Prostate gland (tissue), 2 donors: ENCODE measurements around the gene NEK9.

Experiments
- CTCF ChIP-seq, 4 experiments: fragments of 200-600 bp in 2 of 4; fragments of 450-650 bp in 2 of 4; sonication (generic) in 2 of 4; IDR thresholded peaks; 1 replicate in 3 of 4; 2 replicates in 1 of 4; pipeline ENCODE4 v1.5.1; 2016 to 2019; ENCODE audit warnings: antibody characterized with exemption in 4 of 4, mild to moderate bottlenecking in 2 of 4, moderate library complexity in 2 of 4
- POLR2A ChIP-seq: fragments of 450-650 bp; IDR thresholded peaks from one replicate; pipeline ENCODE4 v1.6.1; 2016; ENCODE audit warnings: antibody characterized with exemption, mild to moderate bottlenecking

- TF ChIP-seq CTCF (IDR thresholded peaks at IDR 0.05) (peak in 2 of 4 experiments; percentile 9 to 38), POLR2A (no peak)
These were observed 15.1 kb upstream of the NEK9 start for GRCh38 chr14:75141967-75142366.
